ENCODE data around the gene KLHL26.
"Not testable (repeated sequence)": the region's sequence is repeated elsewhere in the genome, so short reads cannot be mapped to it uniquely, and the experiment has no call there.

DNA sequence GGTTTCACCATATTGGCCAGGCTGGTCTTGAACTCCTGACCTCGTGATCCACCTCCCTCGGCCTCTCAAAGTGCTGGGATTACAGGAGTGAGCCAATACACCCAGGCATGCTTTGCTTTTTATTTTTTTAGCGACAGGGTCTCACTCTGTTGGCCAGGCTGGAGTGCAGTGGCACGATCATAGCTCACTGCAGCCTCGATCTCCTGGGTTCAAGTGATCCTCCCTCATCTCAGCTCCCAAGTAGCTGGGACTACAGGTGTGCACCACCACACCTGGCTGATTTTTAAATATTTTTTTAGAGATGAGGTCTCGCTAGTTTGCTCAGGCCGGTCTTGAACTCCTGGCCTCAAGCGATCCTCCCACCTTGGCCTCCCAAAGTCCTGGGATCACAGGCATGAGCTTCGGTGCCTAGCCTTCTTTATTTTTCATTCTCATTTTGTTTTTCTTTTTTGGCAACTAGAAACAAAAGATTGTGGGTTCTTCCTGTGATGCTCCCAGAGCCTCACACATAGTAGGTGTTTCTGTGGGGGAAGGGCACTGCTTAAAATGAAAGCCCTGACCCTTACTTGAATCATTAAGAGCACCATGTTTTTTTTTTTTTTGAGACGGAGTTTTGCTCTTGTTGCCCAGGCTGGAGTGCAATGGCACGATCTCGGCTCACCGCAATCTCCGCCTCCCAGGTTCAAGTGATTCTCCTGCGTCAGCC lies 36.0 kb upstream of the KLHL26 start:
- not testable (repeated sequence) for TF ChIP-seq CTCF, POLR2A (IDR thresholded peaks at IDR 0.05)

Measured in uterus (tissue), 2 donors.